GM10248 (cell line): Measurements from ENCODE around the gene CLRN1.

Source experiments
- CTCF ChIA-PET: fragments of 300-600 bp; sonication (Branson Sonifier 250); formaldehyde crosslinking; extraction: SDS; loops from one replicate; lab custom pipeline; 2021; ENCODE audit warnings: antibody characterized with exemption; lab: Yijun Ruan, JAX
- POLR2A ChIA-PET: fragments of 350-650 bp; sonication (Branson Sonifier 250); formaldehyde crosslinking; extraction: SDS; loops from one replicate; lab custom pipeline; 2020; ENCODE audit warnings: antibody characterized with exemption; lab: Yijun Ruan, JAX
- DNase-seq: peaks from one replicate; pipeline ENCODE4 v3.0.0; 2012; ENCODE audit errors: extremely low spot score
- CTCF ChIP-seq: IDR thresholded peaks from 2 replicates; pipeline ENCODE4 v1.5.1; 2012; ENCODE audit warnings: mild to moderate bottlenecking, low read depth; ENCODE audit errors: extremely low read depth, missing control alignments, control extremely low read depth

The CLRN1 gene

GRCh38 chr3:150928234-150928633, 44.3 kb downstream of the CLRN1 start:
- no peak for DNase-seq
- ChIA-PET POLR2A (no interaction called here), CTCF (interaction anchor here (1.3 kb wide), 1 partner anchor 53 kb away, joined by 3 read pairs; no protein-coding TSS in a partner anchor)
- no peak for TF ChIP-seq CTCF

- TF ChIP-seq CTCF = no peak
- DNase-seq = no peak
- ChIA-PET POLR2A (no interaction called here), CTCF (interaction anchor here (0.9 to 1.8 kb wide), 7 partner anchors 10 to 817 kb away, joined by 3 to 6 read pairs (median 3); partner anchors contain the start of gene MINDY4B)
These were observed 46.2 kb downstream of the CLRN1 start for GRCh38 chr3:150926328-150926727.

- peak; percentile 82 for TF ChIP-seq CTCF
- peak; percentile 71 for DNase-seq
- ChIA-PET POLR2A (no interaction called here), CTCF (interaction anchor here (0.9 to 2.4 kb wide), 9 partner anchors 10 to 818 kb away, joined by 3 to 6 read pairs (median 3); partner anchors contain the start of gene MINDY4B)
These were observed 46.8 kb downstream of the CLRN1 start for GRCh38 chr3:150925751-150926201.

- no peak for DNase-seq
These were observed 49.9 kb downstream of the CLRN1 start for GRCh38 chr3:150922611-150923010.

GRCh38 chr3:150921209-150921608, 51.3 kb downstream of the CLRN1 start:
- CTCF ChIA-PET = no interaction called here
- no peak for DNase-seq
- TF ChIP-seq CTCF = no peak
- POLR2A ChIA-PET = no interaction called here

More at GRCh38 chr3:150922611-150923010, 49.9 kb downstream of the CLRN1 start:
- ChIA-PET CTCF (no interaction called here), POLR2A (no interaction called here)
- no peak for TF ChIP-seq CTCF

- no peak for TF ChIP-seq CTCF
- no peak for DNase-seq
- CTCF ChIA-PET = no interaction called here
- POLR2A ChIA-PET = no interaction called here
These were observed 52.3 kb downstream of the CLRN1 start for GRCh38 chr3:150920236-150920635.
